K562 (cell line): ENCODE results near the gene USB1. TPM values are rescaled to one million over a fixed set of nuclear protein-coding genes. Genes with fewer than 3 reads are reported as not detected.

Experiments used
- ATAC-seq: fragments of 200-7000 bp; cut with Tn5 transposase; 3 replicates; pipeline ENCODE4 v1.9.1; 2020; ENCODE audit warnings: moderate library complexity
- BruUV-seq: library from RNA; stranded (reverse); fragments of 400-500 nt; replicated peaks from 2 replicates; lab custom pipeline; 2021; lab: Mats Ljungman, UMichigan
- CTCF ChIA-PET: fragments of 300-600 bp; formaldehyde crosslinking; extraction: SDS; loops from one replicate; lab custom pipeline; 2021; ENCODE audit warnings: low intra/inter-chr PET ratio; lab: Yijun Ruan, JAX
- POLR2A ChIA-PET: fragments of 300-600, 350-650 bp; sonication (Branson Sonifier 250); formaldehyde crosslinking; extraction: SDS; loops from one replicate; lab custom pipeline; 2021; ENCODE audit warnings: antibody characterized with exemption, inconsistent platforms; lab: Yijun Ruan, JAX
- DNase-seq, 4 experiments: peaks; one replicate each; pipeline versions ENCODE4 v3.0.0 to v3.0.0-alpha.2; 2011 to 2018; ENCODE audit warnings: low spot score in 3 of 4, mixed read lengths in 3 of 4; ENCODE audit errors: extremely low read depth in 1 of 4
- FAIRE-seq: peaks from 2 replicates; lab custom pipeline; 2011; peaks lifted over from hg19 to GRCh38; lab: Jason Lieb, UNC
- H2AFZ ChIP-seq: 2 replicates; pipeline ENCODE4 v1.6.0; 2011; ENCODE audit warnings: low read depth, low read length, control low read depth, inconsistent platforms
- H3K27ac ChIP-seq: fragments of 200-600 bp; 3 replicates; pipeline ENCODE4 v1.8.0; 2011; ENCODE audit warnings: low read depth, mild to moderate bottlenecking, control low read depth, inconsistent platforms, low read length, moderate library complexity, mixed read lengths; ENCODE audit errors: extremely low read depth
- H3K27me3 ChIP-seq, 2 experiments: fragments of 300-600 bp in 1 of 2; 2 replicates in 1 of 2; 3 replicates in 1 of 2; pipeline versions ENCODE4 v1.6.0 to v1.8.0; 2011; ENCODE audit warnings: inconsistent platforms in 2 of 2, low read length in 2 of 2, mild to moderate bottlenecking in 1 of 2, mixed read lengths in 1 of 2, moderate library complexity in 1 of 2; ENCODE audit not compliant: control insufficient read depth in 2 of 2, insufficient read depth in 2 of 2
- H3K36me3 ChIP-seq: fragments of 300-600 bp; 3 replicates; pipeline ENCODE4 v1.8.0; 2011; ENCODE audit warnings: mild to moderate bottlenecking, low read length, inconsistent platforms; ENCODE audit not compliant: control insufficient read depth, insufficient read depth
- H3K4me1 ChIP-seq, 2 experiments: fragments of 200-600 bp in 1 of 2; replicated peaks in 1 of 2; 2 replicates in 1 of 2; 3 replicates in 1 of 2; pipeline versions ENCODE4 v1.5.1 to v1.8.0; 2011; ENCODE audit warnings: inconsistent platforms in 2 of 2, low read length in 2 of 2, mild to moderate bottlenecking in 1 of 2, mixed read lengths in 1 of 2, moderate library complexity in 1 of 2; ENCODE audit not compliant: control insufficient read depth in 2 of 2, insufficient read depth in 2 of 2
- H3K4me2 ChIP-seq: 2 replicates; pipeline ENCODE4 v1.6.1; 2011; ENCODE audit warnings: low read length, control low read depth, inconsistent platforms, mixed read lengths; ENCODE audit not compliant: insufficient read depth
- H3K4me3 ChIP-seq: fragments of 200-600 bp; sonication (generic), shearing (Covaris generic); 2 replicates; pipeline ENCODE4 v1.5.1; 2016; ENCODE audit warnings: control low read depth, inconsistent platforms
- H3K79me2 ChIP-seq: fragments of 200-600 bp; 3 replicates; pipeline ENCODE4 v1.8.0; 2011; ENCODE audit warnings: low read length, inconsistent platforms; ENCODE audit not compliant: control insufficient read depth, insufficient read depth
- H3K9ac ChIP-seq, 2 experiments: 2 replicates each; pipeline versions ENCODE4 v1.6.0 to v1.6.1; 2011; ENCODE audit warnings: low read depth in 2 of 2, low read length in 2 of 2, control low read depth in 1 of 2, inconsistent platforms in 1 of 2, mild to moderate bottlenecking in 1 of 2, mixed read lengths in 1 of 2; ENCODE audit not compliant: insufficient read depth in 1 of 2
- H3K9me1 ChIP-seq: one replicate; pipeline ENCODE4 v1.6.0; 2011; ENCODE audit warnings: inconsistent platforms, mild to moderate bottlenecking, low read length, moderate library complexity; ENCODE audit not compliant: control insufficient read depth, insufficient read depth
- H3K9me3 ChIP-seq: replicated peaks from 2 replicates; pipeline ENCODE4 v1.5.1; 2011; ENCODE audit warnings: low read depth, low read length, inconsistent platforms; ENCODE audit not compliant: control insufficient read depth, insufficient read depth
- H4K20me1 ChIP-seq: replicated peaks from 2 replicates; pipeline ENCODE4 v1.6.1; 2011; ENCODE audit warnings: low read length, inconsistent platforms, mixed read lengths; ENCODE audit not compliant: control insufficient read depth, insufficient read depth
- CBFA2T2 ChIP-seq: fragments of 450-650 bp; conservative IDR thresholded peaks from 2 replicates; pipeline ENCODE4 v1.6.1; 2017; ENCODE audit warnings: mild to moderate bottlenecking
- CBX8 ChIP-seq: fragments of 200-600 bp; sonication (generic); IDR thresholded peaks from 2 replicates; pipeline ENCODE4 v1.6.1; 2012; ENCODE audit warnings: borderline replicate concordance, mixed run types, low read depth, mild to moderate bottlenecking, moderate library complexity, mixed read lengths, low read length, control low read depth, inconsistent platforms; ENCODE audit not compliant: poor library complexity, severe bottlenecking; ENCODE audit errors: extremely low read depth
- DDX20 ChIP-seq: fragments of 450-650 bp; IDR thresholded peaks from 2 replicates; pipeline ENCODE4 v1.6.1; 2016; ENCODE audit warnings: missing genetic modification characterization, low read depth, mild to moderate bottlenecking, missing compliant biosample characterization, moderate library complexity
- EHMT2 ChIP-seq: fragments of 450-650 bp; IDR thresholded peaks from 2 replicates; pipeline ENCODE4 v1.6.1; 2018; ENCODE audit warnings: antibody characterized with exemption
- FOXP4 ChIP-seq: sonication (generic); formaldehyde crosslinking; IDR thresholded peaks from 2 replicates; pipeline ENCODE4 v1.8.0; 2022; ENCODE audit warnings: mild to moderate bottlenecking, missing genetic modification reagents, borderline replicate concordance
- HMGN3 ChIP-seq: IDR thresholded peaks from 2 replicates; pipeline ENCODE4 v1.6.1; 2011; ENCODE audit warnings: borderline replicate concordance, low read depth, mild to moderate bottlenecking, mixed read lengths, low read length; ENCODE audit not compliant: insufficient read length; ENCODE audit errors: extremely low read depth
- JUN ChIP-seq, 2 experiments: sonication (generic) in 1 of 2; formaldehyde crosslinking in 1 of 2; IDR thresholded peaks; 2 replicates each; pipeline versions ENCODE4 v1.6.1 to v1.8.0; 2012 to 2022; ENCODE audit warnings: borderline replicate concordance in 2 of 2, mild to moderate bottlenecking in 2 of 2, improper control_type of control experiment in 1 of 2, low read depth in 1 of 2, low read length in 1 of 2, missing genetic modification reagents in 1 of 2
- MTA1 ChIP-seq: fragments of 450-650 bp; IDR thresholded peaks from 2 replicates; pipeline ENCODE4 v1.6.1; 2017; ENCODE audit warnings: borderline replicate concordance
- PCBP1 ChIP-seq: fragments of 200-400 bp; formaldehyde crosslinking; IDR thresholded peaks from 2 replicates; pipeline ENCODE4 v1.6.1; 2018; ENCODE audit warnings: mild to moderate bottlenecking, low read depth, low read length; ENCODE audit not compliant: poor library complexity, severe bottlenecking
- PHTF2 ChIP-seq: fragments of 250-450 bp; sonication (Bioruptor Pico); IDR thresholded peaks from 2 replicates; pipeline ENCODE4 v1.5.0; 2021; ENCODE audit warnings: mild to moderate bottlenecking
- RAD51 ChIP-seq: fragments of 450-650 bp; IDR thresholded peaks from 2 replicates; pipeline ENCODE4 v1.7.1; 2016; ENCODE audit warnings: low read depth, mild to moderate bottlenecking, borderline replicate concordance
- WGBS: fragments of 100-300 bp; shearing (Covaris generic); methylation state at CpG from one replicate; pipeline ENCODE4 v1.1.6; 2016; ENCODE audit warnings: low coverage, mixed read lengths; ENCODE audit not compliant: insufficient coverage; ENCODE audit errors: missing lambda C conversion rate; 5-methylcytosine and 5-hydroxymethylcytosine counted together
- in situ Hi-C: fragments of 300-500 bp; cut with MboI; formaldehyde crosslinking; loops from 4 replicates; pipeline ENCODE4 v1.15.0; 2018; ENCODE audit warnings: inconsistent platforms, mixed read lengths
- intact Hi-C: fragments of 100-400 bp; cut with micrococcal nuclease; formaldehyde crosslinking; loops from 2 replicates; pipeline ENCODE4 v1.14.2; 2022
- polyA plus RNA-seq, 8 experiments: library from polyadenylated mRNA; depleted of rRNA in 4 of 8; stranded (reverse) in 5 of 8; unstranded in 3 of 8; fragments of >200 nt; fragmentation: Nextera tagmentation in 2 of 8; fragmentation: Illumina TruSeq in 1 of 8; extraction: Ambion mirVana in 2 of 8; extraction: Trizol in 1 of 8; gene quantifications; 2 replicates each; pipeline versions ENCODE4 v1.2.1 to v1.2.3, GENCODE V29; 2011 to 2014; ENCODE audit warnings: inconsistent platforms in 1 of 8, missing spikeins in 1 of 8
- total RNA-seq, 7 experiments: library from RNA; depleted of rRNA in 6 of 7; stranded (reverse); fragments of >200 nt in 6 of 7; fragmentation: Illumina TruSeq in 2 of 7; extraction: Trizol in 2 of 7; gene quantifications; 2 replicates each; pipeline versions ENCODE4 v1.2.1 to v1.2.3, GENCODE V29; 2011 to 2021; ENCODE audit warnings: low replicate concordance in 1 of 7
- TF ChIP-seq, protein P1 (sequence below): IDR thresholded peaks from 2 replicates; pipeline ENCODE4 v1.6.1; 2011; ENCODE audit warnings: borderline replicate concordance, low read depth, mild to moderate bottlenecking, moderate library complexity, low read length; ENCODE audit not compliant: insufficient read depth, poor library complexity, severe bottlenecking

Gene USB1
- total and polyA plus RNA-seq, 9 of the 15 experiments (the other 6 are each of a cell fraction or from before 2014, with no cell fraction given) = 11.6 to 73.6 (median 19.4) TPM

DNA sequence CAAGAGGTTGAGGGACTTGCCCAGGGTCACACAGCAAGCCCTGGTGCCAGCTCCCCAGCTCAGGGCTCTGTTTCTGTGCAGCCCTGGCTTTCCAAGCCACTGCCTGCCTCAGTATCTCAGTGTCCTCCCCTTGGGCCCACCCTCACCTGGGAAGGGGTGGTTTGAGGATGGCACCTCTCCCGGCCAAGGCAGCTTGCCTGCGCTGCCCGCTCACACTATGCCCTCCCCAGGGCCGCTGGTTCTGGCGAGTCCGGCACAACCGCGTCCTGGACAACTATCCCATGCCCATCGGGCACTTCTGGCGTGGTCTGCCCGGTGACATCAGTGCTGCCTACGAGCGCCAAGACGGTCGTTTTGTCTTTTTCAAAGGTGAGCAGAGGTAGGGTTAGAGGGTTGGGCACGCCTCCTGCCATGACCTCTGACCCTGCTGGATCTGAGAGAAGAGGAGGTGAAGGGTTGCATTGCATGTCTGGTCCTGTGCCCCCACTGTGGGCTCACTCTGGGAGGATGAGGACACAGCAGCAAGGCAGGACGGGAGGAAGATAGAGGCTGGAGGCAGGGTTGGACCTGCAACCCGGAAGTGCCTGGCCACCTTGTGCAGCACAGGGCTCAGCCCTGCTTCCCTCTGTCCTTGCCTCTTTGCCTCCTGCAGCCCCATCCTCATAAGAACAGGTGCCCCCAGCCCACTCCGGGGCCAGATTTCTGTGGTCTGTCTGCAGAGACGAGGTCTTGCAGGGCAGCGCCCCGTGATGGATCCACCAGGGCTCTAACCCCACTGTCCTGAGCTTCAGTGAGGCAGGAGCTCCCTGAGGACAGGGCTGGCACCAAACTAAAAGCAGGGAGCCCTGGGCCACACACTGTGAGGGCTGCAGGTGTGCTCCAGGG, 41.0 kb downstream of the USB1 start (continued):
- TF ChIP-seq FOXP4 (CRISPR knock-in tag) = no peak
- no peak for TF ChIP-seq CBX8

DNA sequence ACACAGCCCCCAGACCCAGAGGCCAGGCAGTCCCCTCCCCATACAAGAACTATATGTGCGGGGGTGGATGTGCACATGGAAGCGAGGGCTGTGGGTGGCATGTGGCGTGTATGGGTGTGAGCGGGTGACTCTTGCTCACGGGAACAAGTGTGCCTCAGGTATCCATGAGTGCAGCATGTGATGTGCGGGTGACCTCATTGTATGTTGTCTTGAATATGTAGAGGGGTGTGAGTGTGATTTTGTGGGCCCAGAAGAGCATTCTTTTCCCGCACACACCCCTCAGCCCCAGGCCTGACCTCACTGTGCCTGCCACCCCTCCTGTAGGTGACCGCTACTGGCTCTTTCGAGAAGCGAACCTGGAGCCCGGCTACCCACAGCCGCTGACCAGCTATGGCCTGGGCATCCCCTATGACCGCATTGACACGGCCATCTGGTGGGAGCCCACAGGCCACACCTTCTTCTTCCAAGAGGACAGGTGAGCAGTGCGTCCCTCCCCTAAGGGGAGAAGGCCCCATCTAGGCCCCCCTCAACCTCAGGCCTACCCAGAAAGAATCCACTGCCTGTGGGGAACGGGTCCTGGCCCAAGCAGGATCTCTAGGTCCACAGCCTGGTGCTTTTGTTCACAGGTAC, 41.8 kb downstream of the USB1 start:
- intact Hi-C loops (no loop called here), in situ Hi-C loops (no loop called here)
- CTCF ChIA-PET = no interaction called here
- no peak for TF ChIP-seq RAD51
- no peak for TF ChIP-seq CBFA2T2
- TF ChIP-seq EHMT2 = no peak
- TF ChIP-seq JUN (IDR thresholded peaks at IDR 0.05; ENCODE audit: borderline replicate concordance, low read depth, low read length) = no peak
- no peak for TF ChIP-seq JUN (CRISPR knock-in tag; IDR thresholded peaks at IDR 0.05; ENCODE audit: borderline replicate concordance)
- no peak for TF ChIP-seq MTA1
- no peak for TF ChIP-seq HMGN3
- no peak for TF ChIP-seq PCBP1
- TF ChIP-seq, protein P1, sequence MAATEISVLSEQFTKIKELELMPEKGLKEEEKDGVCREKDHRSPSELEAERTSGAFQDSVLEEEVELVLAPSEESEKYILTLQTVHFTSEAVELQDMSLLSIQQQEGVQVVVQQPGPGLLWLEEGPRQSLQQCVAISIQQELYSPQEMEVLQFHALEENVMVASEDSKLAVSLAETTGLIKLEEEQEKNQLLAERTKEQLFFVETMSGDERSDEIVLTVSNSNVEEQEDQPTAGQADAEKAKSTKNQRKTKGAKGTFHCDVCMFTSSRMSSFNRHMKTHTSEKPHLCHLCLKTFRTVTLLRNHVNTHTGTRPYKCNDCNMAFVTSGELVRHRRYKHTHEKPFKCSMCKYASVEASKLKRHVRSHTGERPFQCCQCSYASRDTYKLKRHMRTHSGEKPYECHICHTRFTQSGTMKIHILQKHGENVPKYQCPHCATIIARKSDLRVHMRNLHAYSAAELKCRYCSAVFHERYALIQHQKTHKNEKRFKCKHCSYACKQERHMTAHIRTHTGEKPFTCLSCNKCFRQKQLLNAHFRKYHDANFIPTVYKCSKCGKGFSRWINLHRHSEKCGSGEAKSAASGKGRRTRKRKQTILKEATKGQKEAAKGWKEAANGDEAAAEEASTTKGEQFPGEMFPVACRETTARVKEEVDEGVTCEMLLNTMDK = no peak
- TF ChIP-seq PHTF2 (CRISPR knock-in tag) = no peak
- TF ChIP-seq DDX20 (tag) = no peak
- H3K9me3 ChIP-seq = no peaks in the 10 kb centered on the region
- POLR2A ChIA-PET = interaction anchor here (1.1 kb wide), 1 partner anchor 8 kb away, joined by 4 read pairs; no protein-coding TSS in a partner anchor
- no peaks in the 10 kb centered on the region for H4K20me1 ChIP-seq
- no peak overlapping the region for H3K4me3 ChIP-seq
- H3K27ac ChIP-seq = no peak overlapping the region
- FAIRE-seq = no peak
- H3K79me2 ChIP-seq = no peaks in the 10 kb centered on the region
- no peak for ATAC-seq
- BruUV-seq = no TSS peak
- no peaks in the 10 kb centered on the region for H3K27me3 ChIP-seq
- no peak overlapping the region for H3K4me2 ChIP-seq
- H2AFZ ChIP-seq = no peak overlapping the region
- peaks cover 0 to 38% of the 10 kb centered on the region in 2 experiments; a peak in 2 of 5 replicates for H3K4me1 ChIP-seq
- H3K9ac ChIP-seq = no peak overlapping the region; a peak in 1 of 4 replicates
- H3K36me3 ChIP-seq = peaks cover 43% of the 10 kb centered on the region; the same call in 2 of the 3 replicates
- 93% methylated on average over 14 of the region's 16 CpGs for WGBS
- H3K9me1 ChIP-seq = peaks cover 3% of the 10 kb centered on the region
- DNase-seq = no peak
